Activated CD4-positive, CD25-positive, alpha-beta regulatory T cell treated with anti-CD3 and anti-CD28 coated beads, Interleukin-2, amount 50 U/mL, for 16 hours (primary cell): ENCODE data around the gene KICS2.
"Not testable (repeated sequence)": the region's sequence is repeated elsewhere in the genome, so short reads cannot be mapped to it uniquely, and the experiment has no call there.

Experiments used
- DNase-seq: peaks from one replicate; pipeline ENCODE4 v3.0.0-alpha.2; 2020; ENCODE audit warnings: low read depth, low spot score

The KICS2 gene

GRCh38 chr12:64217643-64218042 is 4.5 kb downstream of the KICS2 start:
- DNase-seq: not testable (repeated sequence)

- no peak for DNase-seq
These were observed 5.9 kb downstream of the KICS2 start for GRCh38 chr12:64216239-64216638.

GRCh38 chr12:64212119-64212746 is 9.9 kb downstream of the KICS2 start:
- no peak for DNase-seq

- no peak for DNase-seq
These were observed 14.6 kb downstream of the KICS2 start for GRCh38 chr12:64207453-64207852.

GRCh38 chr12:64205542-64205941 is 16.6 kb downstream of the KICS2 start:
- DNase-seq: no peak

GRCh38 chr12:64203775-64204174 is 18.3 kb downstream of the KICS2 start:
- DNase-seq: no peak

GRCh38 chr12:64203036-64203435 is 19.1 kb downstream of the KICS2 start:
- DNase-seq: no peak

- not testable (repeated sequence) for DNase-seq
These were observed 26.3 kb downstream of the KICS2 start for GRCh38 chr12:64195841-64196240.

- DNase-seq: no peak
These were observed 27.6 kb downstream of the KICS2 start for GRCh38 chr12:64194333-64195149.

- no peak for DNase-seq
These were observed 28.2 kb downstream of the KICS2 start for GRCh38 chr12:64193931-64194330.

- DNase-seq: no peak
These were observed 29.3 kb downstream of the KICS2 start for GRCh38 chr12:64192644-64193444.

GRCh38 chr12:64190140-64190539 is 32.0 kb downstream of the KICS2 start:
- DNase-seq: no peak

GRCh38 chr12:64189530-64189929 is 32.6 kb downstream of the KICS2 start:
- DNase-seq: no peak

- DNase-seq: no peak
These were observed 34.3 kb downstream of the KICS2 start for GRCh38 chr12:64187794-64188193.

- DNase-seq: no peak
These were observed 34.7 kb downstream of the KICS2 start for GRCh38 chr12:64187370-64187769.

GRCh38 chr12:64186789-64187188 is 35.3 kb downstream of the KICS2 start:
- no peak for DNase-seq

GRCh38 chr12:64184216-64184615 is 37.9 kb downstream of the KICS2 start:
- no peak for DNase-seq

- no peak for DNase-seq
These were observed 40.4 kb downstream of the KICS2 start for GRCh38 chr12:64181430-64182291.

- DNase-seq: no peak
These were observed 41.1 kb downstream of the KICS2 start for GRCh38 chr12:64180951-64181350.

GRCh38 chr12:64178122-64178521 is 44.0 kb downstream of the KICS2 start:
- DNase-seq: no peak

GRCh38 chr12:64177001-64177400 is 45.1 kb downstream of the KICS2 start:
- no peak for DNase-seq
